SK-N-SH treated with all-trans-retinoic acid at 6 μM for 48 hours (cell line): ENCODE measurements around the gene MMD.
"Not testable (repeated sequence)": the region's sequence is repeated elsewhere in the genome, so short reads cannot be mapped to it uniquely, and the experiment has no call there.

Experiments
- ATAC-seq: fragments of 200-7000 bp; cut with Tn5 transposase; 3 replicates; pipeline ENCODE4 v1.9.1; 2020; ENCODE audit warnings: mild to moderate bottlenecking, moderate library complexity
- BACH2 ChIP-seq: fragments of 250-450 bp; sonication (Bioruptor Pico); IDR thresholded peaks from 2 replicates; pipeline ENCODE4 v1.9.0; 2021; ENCODE audit warnings: mild to moderate bottlenecking, borderline replicate concordance
- CSDC2 ChIP-seq: fragments of 250-450 bp; sonication (Bioruptor Pico); IDR thresholded peaks from 2 replicates; pipeline ENCODE4 v1.5.0; 2020; ENCODE audit warnings: mild to moderate bottlenecking, moderate library complexity
- ESRRG ChIP-seq: fragments of 250-450 bp; sonication (Bioruptor Pico); IDR thresholded peaks from 2 replicates; pipeline ENCODE4 v1.6.1; 2021; ENCODE audit warnings: mild to moderate bottlenecking
- GLIS3 ChIP-seq: fragments of 250-450 bp; sonication (Bioruptor Pico); IDR thresholded peaks from 2 replicates; pipeline ENCODE4 v1.5.0; 2020; ENCODE audit warnings: mild to moderate bottlenecking, moderate library complexity
- ISL1 ChIP-seq: fragments of 250-450 bp; sonication (Bioruptor Pico); IDR thresholded peaks from 2 replicates; pipeline ENCODE4 v2.1.2; 2022; ENCODE audit warnings: mild to moderate bottlenecking, moderate library complexity
- OSR1 ChIP-seq: fragments of 250-450 bp; sonication (Bioruptor Pico); IDR thresholded peaks from 2 replicates; pipeline ENCODE4 v1.8.0; 2022; ENCODE audit warnings: moderate library complexity, mild to moderate bottlenecking, inconsistent platforms
- POU6F1 ChIP-seq: fragments of 250-450 bp; sonication (Bioruptor Pico); IDR thresholded peaks from 2 replicates; pipeline ENCODE4 v1.8.0; 2021; ENCODE audit warnings: low read depth, mild to moderate bottlenecking, moderate library complexity, borderline replicate concordance
- PPARA ChIP-seq: fragments of 250-450 bp; sonication (Bioruptor Pico); IDR thresholded peaks from 2 replicates; pipeline ENCODE4 v1.5.0; 2020; ENCODE audit warnings: mild to moderate bottlenecking, borderline replicate concordance
- RARB ChIP-seq: fragments of 250-450 bp; sonication (Bioruptor Pico); IDR thresholded peaks from 2 replicates; pipeline ENCODE4 v1.8.0; 2021; ENCODE audit warnings: mild to moderate bottlenecking, moderate library complexity
- SNAI2 ChIP-seq: fragments of 250-450 bp; sonication (Bioruptor Pico); IDR thresholded peaks from 2 replicates; pipeline ENCODE4 v1.5.0; 2020; ENCODE audit warnings: mild to moderate bottlenecking, moderate library complexity
- TCF4 ChIP-seq: fragments of 250-450 bp; sonication (Bioruptor Pico); IDR thresholded peaks from 2 replicates; pipeline ENCODE4 v1.8.0; 2021; ENCODE audit warnings: mild to moderate bottlenecking, moderate library complexity, borderline replicate concordance
- TOX ChIP-seq: fragments of 250-450 bp; sonication (Bioruptor Pico); IDR thresholded peaks from 2 replicates; pipeline ENCODE4 v1.8.0; 2021; ENCODE audit warnings: mild to moderate bottlenecking, moderate library complexity, borderline replicate concordance
- ZC3H10 ChIP-seq: fragments of 250-450 bp; sonication (Bioruptor Pico); IDR thresholded peaks from 2 replicates; pipeline ENCODE4 v1.5.1; 2021; ENCODE audit warnings: mild to moderate bottlenecking, moderate library complexity
- ZFP3 ChIP-seq: fragments of 250-450 bp; sonication (Bioruptor Pico); IDR thresholded peaks from 2 replicates; pipeline ENCODE4 v1.5.0; 2020; ENCODE audit warnings: mild to moderate bottlenecking, moderate library complexity
- ZNF565 ChIP-seq: fragments of 450-650 bp; formaldehyde crosslinking; conservative IDR thresholded peaks from 2 replicates; pipeline ENCODE4 v1.5.0; 2020; ENCODE audit warnings: low read depth, mild to moderate bottlenecking, moderate library complexity
- ZNF70 ChIP-seq: fragments of 450-650 bp; formaldehyde crosslinking; IDR thresholded peaks from 2 replicates; pipeline ENCODE4 v1.5.0; 2020; ENCODE audit warnings: mild to moderate bottlenecking, moderate library complexity
- ZNF8 ChIP-seq: fragments of 450-650 bp; formaldehyde crosslinking; IDR thresholded peaks from 2 replicates; pipeline ENCODE4 v1.5.0; 2020; ENCODE audit warnings: mild to moderate bottlenecking, moderate library complexity
- TF ChIP-seq, protein P1 (sequence below): fragments of 250-450 bp; sonication (Bioruptor Pico); IDR thresholded peaks from 2 replicates; pipeline ENCODE4 v1.8.0; 2020; ENCODE audit warnings: mild to moderate bottlenecking, moderate library complexity, borderline replicate concordance
- TF ChIP-seq, protein P2 (sequence below): fragments of 250-450 bp; sonication (Bioruptor Pico); IDR thresholded peaks from 2 replicates; pipeline ENCODE4 v1.5.1; 2020; ENCODE audit warnings: low read depth, mild to moderate bottlenecking, moderate library complexity

MMD gene

GRCh38 chr17:55451203-55451641 lies 29.6 kb upstream of the MMD start (continued):
- TF ChIP-seq POU6F1 (CRISPR knock-in tag) (peak; percentile 67; the same call in 1 of the 2 replicates), BACH2 (CRISPR knock-in tag) (no peak)

GRCh38 chr17:55450232-55450825 lies 28.7 kb upstream of the MMD start:
- no peak for ATAC-seq
- TF ChIP-seq, protein P1, sequence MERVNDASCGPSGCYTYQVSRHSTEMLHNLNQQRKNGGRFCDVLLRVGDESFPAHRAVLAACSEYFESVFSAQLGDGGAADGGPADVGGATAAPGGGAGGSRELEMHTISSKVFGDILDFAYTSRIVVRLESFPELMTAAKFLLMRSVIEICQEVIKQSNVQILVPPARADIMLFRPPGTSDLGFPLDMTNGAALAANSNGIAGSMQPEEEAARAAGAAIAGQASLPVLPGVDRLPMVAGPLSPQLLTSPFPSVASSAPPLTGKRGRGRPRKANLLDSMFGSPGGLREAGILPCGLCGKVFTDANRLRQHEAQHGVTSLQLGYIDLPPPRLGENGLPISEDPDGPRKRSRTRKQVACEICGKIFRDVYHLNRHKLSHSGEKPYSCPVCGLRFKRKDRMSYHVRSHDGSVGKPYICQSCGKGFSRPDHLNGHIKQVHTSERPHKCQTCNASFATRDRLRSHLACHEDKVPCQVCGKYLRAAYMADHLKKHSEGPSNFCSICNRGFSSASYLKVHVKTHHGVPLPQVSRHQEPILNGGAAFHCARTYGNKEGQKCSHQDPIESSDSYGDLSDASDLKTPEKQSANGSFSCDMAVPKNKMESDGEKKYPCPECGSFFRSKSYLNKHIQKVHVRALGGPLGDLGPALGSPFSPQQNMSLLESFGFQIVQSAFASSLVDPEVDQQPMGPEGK (CRISPR knock-in tag) = no peak
- TF ChIP-seq POU6F1 (CRISPR knock-in tag) = no peak
- TF ChIP-seq ZNF70 (CRISPR knock-in tag) = no peak
- no peak for TF ChIP-seq BACH2 (CRISPR knock-in tag)
- TF ChIP-seq ISL1 = no peak
- TF ChIP-seq RARB (CRISPR knock-in tag) = no peak
- TF ChIP-seq ESRRG = no peak
- no peak for TF ChIP-seq PPARA

- peak; percentile 54 for ATAC-seq
- TF ChIP-seq ZNF8 (CRISPR knock-in tag) = no peak
- no peak for TF ChIP-seq PPARA
- TF ChIP-seq, all 23 proteins: peak for 0
Measured at GRCh38 chr17:55448681-55449080, 27.0 kb upstream of the MMD start.

DNA sequence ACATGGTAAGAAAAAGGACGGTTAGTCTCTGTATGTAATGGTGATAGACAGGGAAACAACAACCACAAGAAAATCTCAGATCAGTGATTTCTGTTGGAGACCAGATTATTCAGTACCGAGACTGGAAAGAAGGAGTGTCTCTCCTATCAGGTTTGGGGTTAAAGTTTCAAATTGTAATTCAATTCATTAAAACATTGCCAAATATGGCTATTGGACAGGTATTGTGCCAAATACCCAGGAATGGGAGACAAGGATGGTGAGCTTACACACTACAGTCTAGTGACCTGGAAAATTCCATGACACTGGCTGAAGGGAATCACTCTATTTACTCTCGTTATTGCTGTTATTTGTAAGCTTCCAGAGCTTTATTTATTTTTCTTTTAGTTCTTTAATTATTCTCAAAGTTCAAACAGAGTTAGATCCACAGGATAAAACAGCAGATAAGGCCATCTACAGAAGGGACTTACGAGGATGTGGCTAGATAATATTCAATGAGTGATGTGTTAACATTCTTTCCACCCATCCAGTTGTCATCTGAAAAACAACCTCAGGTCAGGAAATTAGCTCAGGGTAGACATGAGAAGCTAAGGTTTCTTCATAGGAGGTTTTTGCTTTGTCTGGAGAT lies 25.1 kb upstream of the MMD start:
- no peak for TF ChIP-seq ZFP3
- no peak for TF ChIP-seq SNAI2 (CRISPR knock-in tag)
- no peak for TF ChIP-seq PPARA
- TF ChIP-seq OSR1 (CRISPR knock-in tag) = no peak
- TF ChIP-seq, protein P1 (CRISPR knock-in tag) = no peak
- TF ChIP-seq TCF4 (CRISPR knock-in tag) = no peak
- no peak for TF ChIP-seq ZNF70 (CRISPR knock-in tag)
- TF ChIP-seq TOX (CRISPR knock-in tag) = no peak
- ATAC-seq = no peak

DNA sequence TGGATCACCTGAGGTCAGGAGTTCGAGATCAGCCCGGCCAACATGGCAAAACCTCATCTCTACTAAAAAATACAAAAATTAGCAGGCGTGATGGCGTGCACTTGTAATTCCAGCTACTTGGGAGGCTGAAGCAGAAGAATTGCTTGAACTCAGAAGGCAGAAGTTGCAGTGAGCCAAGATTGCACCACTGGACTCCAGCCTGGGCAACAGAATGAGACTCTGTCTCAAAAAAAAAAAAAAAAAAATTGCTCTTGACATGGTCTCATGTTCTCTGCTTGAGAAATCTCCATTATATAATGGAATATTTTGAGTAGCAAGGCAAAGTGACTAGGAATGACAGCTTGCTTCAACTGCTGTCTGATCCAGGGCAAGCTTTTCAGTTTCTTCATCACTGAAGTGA lies 24.4 kb upstream of the MMD start:
- not testable (repeated sequence) for ATAC-seq

DNA sequence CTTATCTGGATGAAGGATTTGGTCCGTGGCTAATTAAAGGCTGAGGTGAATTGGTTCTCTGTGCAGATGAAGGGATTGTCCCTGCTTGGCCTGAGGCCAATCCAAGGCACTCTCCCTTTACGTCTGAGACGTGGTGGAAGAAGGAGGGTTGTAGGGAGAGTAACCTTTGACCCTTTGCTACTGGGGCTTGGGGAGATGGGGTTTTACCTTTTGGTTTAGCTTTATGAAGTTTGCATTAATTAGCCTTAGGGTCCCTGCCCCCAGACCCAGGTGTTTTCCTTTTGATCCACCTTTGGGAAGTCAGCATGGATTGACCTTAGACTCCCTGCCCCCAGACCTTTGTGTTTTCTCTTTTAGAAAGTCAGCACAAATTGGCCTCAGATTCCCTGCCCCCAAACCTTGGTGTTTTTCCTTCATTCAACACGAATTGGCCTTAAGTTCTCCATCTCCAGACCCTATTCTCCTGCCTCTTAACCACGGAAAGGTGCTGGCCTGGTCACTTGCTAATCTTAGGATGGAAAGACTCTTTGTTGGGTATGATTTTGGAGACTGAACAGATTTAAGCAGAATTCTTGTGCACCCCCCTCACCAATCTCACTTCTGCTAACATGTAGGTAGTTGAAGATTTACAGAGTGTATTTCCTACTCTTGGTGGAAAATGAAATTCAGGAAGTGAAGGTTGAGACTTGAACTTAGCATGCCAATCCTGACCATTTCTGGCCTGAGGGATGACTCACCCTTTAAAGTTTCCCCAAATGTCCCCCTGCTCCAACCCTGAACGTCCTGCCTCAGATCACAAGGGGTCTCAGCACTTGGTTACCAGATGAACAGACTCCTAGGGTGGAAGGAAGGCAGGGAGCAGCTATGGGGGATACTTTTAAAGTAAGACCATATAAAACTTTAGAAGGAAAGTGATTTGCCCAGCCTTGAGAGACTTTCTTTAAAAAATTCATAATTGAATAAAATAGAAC lies 23.1 kb upstream of the MMD start:
- no peak for ATAC-seq
- TF ChIP-seq POU6F1 (CRISPR knock-in tag) (no peak), PPARA (no peak), RARB (CRISPR knock-in tag) (no peak), OSR1 (CRISPR knock-in tag) (no peak), ZNF70 (CRISPR knock-in tag) (no peak), CSDC2 (no peak), ISL1 (no peak), ZNF565 (CRISPR knock-in tag) (no peak), ZC3H10 (CRISPR knock-in tag) (no peak), GLIS3 (CRISPR knock-in tag) (no peak), TOX (CRISPR knock-in tag) (no peak)
- TF ChIP-seq, protein P2, sequence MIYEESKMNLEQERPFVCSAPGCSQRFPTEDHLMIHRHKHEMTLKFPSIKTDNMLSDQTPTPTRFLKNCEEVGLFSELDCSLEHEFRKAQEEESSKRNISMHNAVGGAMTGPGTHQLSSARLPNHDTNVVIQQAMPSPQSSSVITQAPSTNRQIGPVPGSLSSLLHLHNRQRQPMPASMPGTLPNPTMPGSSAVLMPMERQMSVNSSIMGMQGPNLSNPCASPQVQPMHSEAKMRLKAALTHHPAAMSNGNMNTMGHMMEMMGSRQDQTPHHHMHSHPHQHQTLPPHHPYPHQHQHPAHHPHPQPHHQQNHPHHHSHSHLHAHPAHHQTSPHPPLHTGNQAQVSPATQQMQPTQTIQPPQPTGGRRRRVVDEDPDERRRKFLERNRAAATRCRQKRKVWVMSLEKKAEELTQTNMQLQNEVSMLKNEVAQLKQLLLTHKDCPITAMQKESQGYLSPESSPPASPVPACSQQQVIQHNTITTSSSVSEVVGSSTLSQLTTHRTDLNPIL = no peak
